ENCODE results near the gene AQP7.
A peak's percentile ranks its signal among the peaks of the same experiment; 100 is the strongest.
"Not testable (repeated sequence)": the region's sequence is repeated elsewhere in the genome, so short reads cannot be mapped to it uniquely, and the experiment has no call there.

The AQP7 gene

GRCh38 chr9:33393581-33393980, 8.8 kb downstream of the AQP7 start:
- DNase-seq: no peak

DNA sequence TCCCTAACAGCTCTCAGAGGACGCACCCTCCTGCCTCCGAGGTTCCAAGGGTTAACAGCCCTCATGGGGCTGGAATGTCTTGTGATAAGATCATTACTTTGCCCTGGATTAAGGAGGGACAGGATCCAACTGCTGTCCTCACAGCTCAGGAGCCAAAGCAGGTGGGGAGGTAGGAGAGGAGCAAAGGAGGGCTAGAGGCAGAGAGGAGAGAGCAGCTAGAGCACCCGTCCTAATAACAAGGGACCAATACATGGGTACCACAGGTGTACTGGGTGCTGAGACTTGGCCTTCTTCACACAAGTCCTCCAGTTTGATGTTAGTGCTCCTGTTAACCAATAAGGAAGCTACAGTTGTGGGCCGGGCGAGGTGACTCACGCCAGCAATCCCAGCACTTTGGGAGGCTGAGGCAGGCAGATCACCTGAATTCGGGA, 9.8 kb downstream of the AQP7 start:
- not testable (repeated sequence) for DNase-seq

DNA sequence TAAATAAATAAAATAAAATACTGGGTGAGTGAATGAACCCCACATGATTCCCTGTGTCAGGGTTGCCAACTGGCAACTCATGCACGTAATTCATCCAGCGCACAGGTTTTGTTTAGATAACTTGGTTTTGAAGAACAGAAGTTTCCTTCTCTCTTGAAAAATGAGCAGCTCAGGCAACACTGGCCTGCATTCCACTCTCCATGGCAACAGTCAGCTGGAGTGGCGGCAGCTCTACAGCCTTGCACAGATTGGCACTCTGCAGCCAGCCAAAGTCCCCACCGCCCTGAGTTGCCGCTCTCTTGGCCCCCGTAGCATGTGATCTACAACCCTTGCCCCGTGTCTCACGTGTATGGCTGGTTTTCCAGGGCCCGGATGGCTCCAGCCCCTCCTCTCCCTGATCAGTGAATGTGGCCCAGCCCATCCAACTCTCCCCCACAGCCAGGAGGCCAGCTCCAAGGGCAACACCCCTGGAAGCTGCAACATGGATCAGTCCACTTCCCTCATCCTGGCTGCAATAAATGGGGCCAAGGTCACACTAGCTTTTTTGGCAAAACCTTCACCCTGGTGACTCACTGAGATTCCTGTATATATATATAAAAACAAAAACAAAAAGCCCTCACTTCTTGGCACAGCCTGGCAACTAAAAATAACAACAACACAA, 11.1 kb downstream of the AQP7 start:
- not testable (repeated sequence) for DNase-seq

DNA sequence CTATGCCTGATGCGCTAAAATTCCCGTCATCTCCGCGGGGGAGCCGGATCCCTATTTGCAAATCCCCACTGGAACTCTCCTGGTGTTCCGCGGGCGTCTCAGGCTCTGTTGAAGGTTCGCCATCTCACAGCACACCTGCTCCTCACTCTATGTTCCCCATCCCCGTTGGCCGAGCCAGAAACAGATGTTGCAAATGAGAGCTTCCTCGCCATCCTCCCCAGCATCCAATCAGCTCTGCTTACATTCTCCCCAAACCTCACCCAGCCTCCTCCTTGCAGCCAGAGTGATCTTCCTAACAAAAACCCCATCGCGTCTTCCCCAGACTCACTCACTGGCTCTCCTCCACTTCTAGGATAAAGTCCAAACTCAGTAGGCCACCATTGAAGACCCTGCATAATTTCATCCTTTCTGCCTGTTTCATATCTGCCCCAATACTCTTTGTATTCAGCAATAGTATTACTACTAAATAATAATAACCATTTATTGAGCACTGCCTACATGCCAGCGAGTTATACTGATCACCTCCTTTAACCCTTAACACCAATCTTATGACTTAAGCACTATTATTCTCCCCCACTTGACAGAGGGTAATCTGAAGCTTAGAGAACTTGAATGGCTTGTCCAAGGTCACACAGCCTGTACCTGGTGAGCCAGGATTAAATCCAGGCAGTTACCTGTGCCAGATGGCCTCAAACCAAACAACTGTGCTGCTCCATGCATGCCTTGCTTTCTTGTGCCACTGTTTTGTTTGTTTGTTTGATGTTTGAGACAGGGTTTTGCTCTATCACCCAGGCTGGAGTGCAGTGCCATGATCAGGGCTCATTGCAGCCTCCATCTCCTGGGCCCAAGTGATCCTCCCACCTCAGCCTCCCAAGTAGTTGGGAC, 14.0 kb downstream of the AQP7 start:
- no peak for DNase-seq

DNA sequence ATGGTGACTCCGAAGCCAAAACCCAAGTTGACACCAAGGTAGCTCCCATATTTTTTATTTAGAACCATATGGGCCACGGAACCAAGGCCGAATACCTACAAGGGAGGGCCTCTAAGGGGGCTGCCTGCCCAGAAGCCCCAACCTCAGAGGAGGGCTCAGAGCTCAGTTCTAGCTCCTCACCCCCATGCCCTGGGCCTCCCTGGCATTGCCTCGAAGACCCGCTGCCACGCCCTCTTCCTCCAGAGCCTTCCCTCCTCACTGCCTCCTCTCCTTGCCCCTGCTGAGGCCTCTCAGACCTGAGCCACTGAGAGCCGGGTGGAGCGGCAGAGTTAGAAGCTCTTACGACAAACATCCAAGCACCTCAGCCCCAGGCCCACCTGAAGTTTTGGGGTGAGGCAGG, 15.4 kb downstream of the AQP7 start:
- DNase-seq: not testable (repeated sequence)

- not testable (repeated sequence) for DNase-seq
Observed at GRCh38 chr9:33386641-33386996, 15.7 kb downstream of the AQP7 start.

DNA sequence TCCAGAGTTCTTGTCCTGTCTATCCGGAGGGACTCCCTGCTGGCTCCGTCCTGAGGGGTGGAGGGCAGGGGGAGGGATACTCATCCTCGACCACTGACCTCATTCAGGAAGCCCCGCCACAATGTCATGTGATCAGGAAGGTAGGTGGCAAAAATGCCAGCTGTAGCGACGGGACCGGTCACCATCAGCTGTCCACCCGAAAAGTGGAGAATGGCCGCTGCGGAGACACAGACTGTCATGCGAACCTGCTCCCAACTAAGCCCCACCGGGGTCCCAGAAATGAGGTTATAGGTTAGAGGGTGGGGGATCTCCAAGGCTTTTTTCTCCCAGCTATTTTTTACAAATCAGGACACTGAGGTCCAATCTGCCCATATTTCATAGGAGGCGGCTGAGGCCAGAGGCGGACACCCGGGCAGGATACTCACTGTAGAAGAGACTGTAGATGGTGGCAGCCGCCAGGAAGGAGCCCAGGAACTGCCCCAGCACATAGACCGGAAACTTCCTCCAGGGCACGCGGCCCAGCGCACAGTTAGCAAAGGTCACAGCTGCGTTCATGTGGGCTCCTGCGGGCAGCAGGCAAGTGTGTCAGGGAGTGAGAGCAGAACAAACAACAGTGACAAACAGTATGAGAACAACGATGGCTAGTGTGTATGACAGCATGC, 16.3 kb downstream of the AQP7 start:
- DNase-seq: not testable (repeated sequence)

GRCh38 chr9:33385536-33385935, 16.8 kb downstream of the AQP7 start:
- not testable (repeated sequence) for DNase-seq

- DNase-seq: not testable (repeated sequence)
Observed at GRCh38 chr9:33383396-33383795, 19.0 kb downstream of the AQP7 start.

DNA sequence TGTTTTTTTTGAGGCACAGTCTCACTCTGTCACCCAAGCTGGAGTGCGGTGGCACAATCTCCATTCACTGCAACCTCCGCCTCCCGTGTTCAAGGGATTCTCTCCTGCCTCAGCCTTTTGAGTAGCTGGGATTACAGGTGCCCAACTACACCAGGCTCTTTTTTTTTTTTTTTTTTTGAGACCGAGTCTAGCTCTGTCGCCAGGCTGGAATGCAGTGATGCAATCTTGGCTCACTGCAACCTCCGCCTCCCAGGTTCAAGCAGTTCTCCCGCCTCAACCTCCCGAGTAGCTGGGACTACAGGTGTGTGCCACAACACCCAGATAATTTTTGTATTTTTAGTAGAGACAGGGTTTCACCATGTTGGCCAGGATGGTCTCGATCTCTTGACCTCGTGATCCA, 20.0 kb downstream of the AQP7 start:
- DNase-seq: not testable (repeated sequence)

GRCh38 chr9:33381231-33381791, 21.1 kb downstream of the AQP7 start:
- DNase-seq: no peak

DNA sequence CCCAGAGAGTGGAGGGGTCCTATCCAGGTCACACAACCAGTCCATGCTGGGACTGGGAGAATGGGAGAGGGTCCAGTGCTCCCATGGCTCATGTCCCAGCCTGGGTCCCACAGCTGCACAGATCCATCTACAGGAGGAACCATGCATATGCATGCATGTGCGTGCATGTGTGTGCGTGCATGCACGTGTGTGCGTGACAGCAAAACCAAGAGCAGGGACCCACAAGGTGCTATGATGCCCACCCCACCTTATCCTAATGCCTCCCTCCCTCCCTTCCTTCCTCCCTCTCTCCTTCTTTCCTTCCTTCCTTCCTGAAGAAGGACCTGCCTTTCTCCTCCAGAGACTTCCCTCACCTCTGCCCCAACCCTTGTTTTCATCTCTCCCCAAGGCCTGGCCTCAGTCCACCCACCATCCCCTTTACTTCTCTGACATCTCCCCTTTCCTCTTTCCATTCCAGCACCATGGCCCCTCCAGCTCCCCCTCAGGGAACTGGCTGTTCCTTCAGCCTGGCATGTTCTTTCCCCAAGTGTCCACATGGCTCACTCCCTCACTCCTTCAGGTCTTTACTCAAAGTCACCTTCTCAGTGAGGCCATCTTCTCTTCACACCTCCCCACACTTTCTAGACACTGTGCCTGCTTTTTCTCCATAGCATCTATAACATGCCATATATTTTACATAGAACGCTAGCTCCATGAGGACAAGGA, 21.8 kb downstream of the AQP7 start:
- DNase-seq: no peak

- DNase-seq: no peak
Observed at GRCh38 chr9:33379666-33380389, 22.5 kb downstream of the AQP7 start.

- no peak for DNase-seq
Observed at GRCh38 chr9:33378121-33378795, 24.1 kb downstream of the AQP7 start.

- no peak for DNase-seq
Observed at GRCh38 chr9:33377089-33377715, 25.2 kb downstream of the AQP7 start.

DNA sequence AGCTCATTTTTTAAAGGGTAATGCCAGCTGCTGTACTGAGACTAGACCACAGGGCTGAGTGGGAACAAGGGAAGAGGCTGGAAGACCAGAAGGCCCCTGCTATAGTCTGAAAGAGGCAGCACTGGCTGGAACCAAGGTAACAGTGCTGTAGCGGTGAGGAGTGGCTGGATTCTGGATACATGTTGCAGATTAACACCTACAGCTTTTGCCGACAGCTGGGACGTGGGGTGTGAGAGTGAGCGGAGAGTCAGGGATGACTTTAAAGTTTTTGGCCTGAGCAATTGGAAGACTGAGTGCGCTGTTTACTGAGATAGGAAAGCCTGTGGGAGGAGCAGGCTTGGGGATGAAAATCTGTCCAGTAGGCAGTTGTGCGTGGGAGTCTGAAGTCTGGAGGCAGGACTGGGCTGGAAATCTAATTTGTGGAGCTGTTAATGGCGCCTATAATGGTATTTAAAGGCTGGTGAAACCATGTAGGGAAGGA, 26.5 kb downstream of the AQP7 start:
- no peak for DNase-seq

- DNase-seq: no peak
Observed at GRCh38 chr9:33375238-33375840, 27.0 kb downstream of the AQP7 start.

- peak; percentile 69 to 76 for DNase-seq
Observed at GRCh38 chr9:33374634-33375237, 27.6 kb downstream of the AQP7 start.

DNA sequence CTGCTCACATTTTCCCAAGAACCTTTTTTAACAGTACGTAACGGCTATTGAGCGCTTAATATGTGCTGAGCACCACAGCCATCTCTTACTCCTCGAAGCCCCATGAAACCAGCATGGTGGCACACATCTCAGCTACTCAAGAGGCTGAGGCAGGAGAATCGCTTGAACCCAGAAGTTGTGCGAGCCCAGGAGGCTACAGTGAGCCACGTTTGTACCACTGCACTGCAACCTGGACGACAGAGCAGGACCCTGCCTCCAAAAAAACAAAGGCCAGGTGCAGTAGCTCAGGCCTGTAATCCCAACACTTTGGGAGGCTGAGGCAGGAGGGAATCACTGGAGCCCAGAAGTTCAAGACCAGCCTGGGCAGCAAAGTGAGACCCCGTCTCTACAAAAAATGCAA, 28.2 kb downstream of the AQP7 start:
- no peak for DNase-seq

- DNase-seq: no peak
Observed at GRCh38 chr9:33372900-33373299, 29.5 kb downstream of the AQP7 start.
